GM12891 (cell line): ENCODE results near the gene RAB26.
A peak's percentile ranks its signal among the peaks of the same experiment; 100 is the strongest.

ENCODE experiments used
- DNase-seq: peaks from one replicate; pipeline ENCODE4 v3.0.0; 2011; ENCODE audit warnings: low spot score; ENCODE audit not compliant: insufficient read length
- FAIRE-seq: peaks from 2 replicates; lab custom pipeline; 2011; peaks lifted over from hg19 to GRCh38; lab: Jason Lieb, UNC
- PAX5 ChIP-seq: IDR thresholded peaks from 2 replicates; pipeline ENCODE4 v1.6.1; 2011; ENCODE audit warnings: low read length, moderate library complexity, mild to moderate bottlenecking; ENCODE audit not compliant: insufficient read depth, severe bottlenecking
- POLR2A ChIP-seq: IDR thresholded peaks from 2 replicates; pipeline ENCODE4 v1.6.1; 2011; ENCODE audit warnings: low read depth, low read length, control low read depth
- POLR2AphosphoS5 ChIP-seq: IDR thresholded peaks from 2 replicates; pipeline ENCODE4 v1.6.1; 2011; ENCODE audit warnings: low read depth, low read length, control low read depth
- POU2F2 ChIP-seq: IDR thresholded peaks from 2 replicates; pipeline ENCODE4 v1.6.1; 2011; ENCODE audit warnings: low read depth, mild to moderate bottlenecking, control low read depth, low read length, moderate library complexity
- SPI1 ChIP-seq: IDR thresholded peaks from 2 replicates; pipeline ENCODE4 v1.6.1; 2011; ENCODE audit warnings: low read depth, low read length, control low read depth
- TAF1 ChIP-seq: IDR thresholded peaks from 2 replicates; pipeline ENCODE4 v1.6.1; 2011; ENCODE audit warnings: low read depth, low read length, control low read depth

Gene RAB26

GRCh38 chr16:2174396-2175131, 26.1 kb downstream of the RAB26 start:
- FAIRE-seq (no peak), DNase-seq (no peak)
- TF ChIP-seq POLR2AphosphoS5 (no peak), SPI1 (no peak), PAX5 (no peak), POU2F2 (no peak), TAF1 (no peak), POLR2A (no peak)

- no peak for FAIRE-seq
- DNase-seq = no peak
- TF ChIP-seq POLR2A (no peak), PAX5 (no peak), TAF1 (no peak), SPI1 (no peak), POLR2AphosphoS5 (no peak), POU2F2 (no peak)
Observed at GRCh38 chr16:2175454-2175853, 27.0 kb downstream of the RAB26 start.

- DNase-seq (no peak), FAIRE-seq (no peak)
- no peak for TF ChIP-seq SPI1
- no peak for TF ChIP-seq POLR2A
- no peak for TF ChIP-seq PAX5
- TF ChIP-seq POLR2AphosphoS5 = no peak
- TF ChIP-seq TAF1 = no peak
- no peak for TF ChIP-seq POU2F2
Observed at GRCh38 chr16:2176047-2176446, 27.6 kb downstream of the RAB26 start.

GRCh38 chr16:2177101-2177500, 28.7 kb downstream of the RAB26 start:
- DNase-seq (no peak), FAIRE-seq (no peak)
- no peak for TF ChIP-seq TAF1
- no peak for TF ChIP-seq POLR2A
- no peak for TF ChIP-seq SPI1
- TF ChIP-seq POLR2AphosphoS5 = no peak
- no peak for TF ChIP-seq PAX5
- no peak for TF ChIP-seq POU2F2

- no peak for TF ChIP-seq TAF1
- TF ChIP-seq PAX5 = no peak
- TF ChIP-seq POLR2AphosphoS5 = no peak
- no peak for TF ChIP-seq POU2F2
- no peak for TF ChIP-seq SPI1
- TF ChIP-seq POLR2A = no peak
- FAIRE-seq = no peak
- DNase-seq = no peak
Observed at GRCh38 chr16:2177561-2177960, 29.1 kb downstream of the RAB26 start.

- FAIRE-seq (no peak), DNase-seq (peak; percentile 68)
- TF ChIP-seq TAF1 (no peak), PAX5 (no peak), SPI1 (no peak), POU2F2 (no peak), POLR2AphosphoS5 (no peak), POLR2A (no peak)
Observed at GRCh38 chr16:2178321-2179106, 30.1 kb downstream of the RAB26 start.

- no peak for DNase-seq
- no peak for FAIRE-seq
- no peak for TF ChIP-seq TAF1
- TF ChIP-seq PAX5 = no peak
- no peak for TF ChIP-seq POU2F2
- TF ChIP-seq POLR2AphosphoS5 = no peak
- no peak for TF ChIP-seq SPI1
- no peak for TF ChIP-seq POLR2A
Observed at GRCh38 chr16:2179107-2179501, 30.7 kb downstream of the RAB26 start.

GRCh38 chr16:2179576-2179975, 31.2 kb downstream of the RAB26 start:
- no peak for DNase-seq
- TF ChIP-seq PAX5 = no peak
- TF ChIP-seq TAF1 = no peak
- no peak for TF ChIP-seq SPI1
- no peak for TF ChIP-seq POLR2A
- TF ChIP-seq POU2F2 = no peak
- TF ChIP-seq POLR2AphosphoS5 = no peak
- no peak for FAIRE-seq

GRCh38 chr16:2180461-2180860, 32.0 kb downstream of the RAB26 start:
- TF ChIP-seq POLR2A = no peak
- no peak for TF ChIP-seq PAX5
- TF ChIP-seq POLR2AphosphoS5 = no peak
- no peak for TF ChIP-seq TAF1
- DNase-seq = no peak
- FAIRE-seq = no peak
